Sigmoid colon (tissue), 7 donors: ENCODE results near the gene SEC11A. TPM values are rescaled to one million over a fixed set of nuclear protein-coding genes. Genes with fewer than 3 reads are reported as not detected.

ENCODE experiments used
- DNase-seq: peaks from one replicate; pipeline ENCODE4 v3.0.0-alpha.2; 2019
- H3K27ac ChIP-seq, 4 donors: fragments of 200-600 bp; sonication (generic); one replicate each; pipeline ENCODE4 v1.5.1; 2016 to 2019; ENCODE audit warnings: mild to moderate bottlenecking in 1 of 4
- H3K27me3 ChIP-seq, 3 donors: fragments of 200-600 bp; sonication (generic); one replicate each; pipeline ENCODE4 v1.5.1; 2019; ENCODE audit warnings: mild to moderate bottlenecking in 1 of 3
- H3K36me3 ChIP-seq, 4 donors: fragments of 200-600 bp; sonication (generic); one replicate each; pipeline ENCODE4 v1.5.1; 2016 to 2019
- H3K4me1 ChIP-seq, 4 donors: fragments of 200-600 bp; sonication (generic); one replicate each; pipeline ENCODE4 v1.5.1; 2017 to 2019
- H3K4me3 ChIP-seq, 4 donors: fragments of 200-600 bp; sonication (generic); one replicate each; pipeline ENCODE4 v1.5.1; 2017 to 2019; ENCODE audit warnings: mild to moderate bottlenecking in 2 of 4, moderate library complexity in 1 of 4
- H3K9me3 ChIP-seq, 4 donors: fragments of 200-600 bp in 3 of 4; sonication (generic) in 3 of 4; one replicate each; pipeline versions ENCODE4 v1.5.1 to v1.6.1; 2013 to 2019
- CTCF ChIP-seq, 4 experiments: fragments of 450-650 bp in 3 of 4; fragments of 200-600 bp in 1 of 4; IDR thresholded peaks; one replicate each; pipeline ENCODE4 v1.5.1; 2016 to 2019; ENCODE audit warnings: antibody characterized with exemption in 4 of 4, mild to moderate bottlenecking in 3 of 4, moderate library complexity in 2 of 4
- EP300 ChIP-seq, 4 donors: sonication (generic); formaldehyde crosslinking; IDR thresholded peaks; one replicate each; pipeline ENCODE4 v1.6.1; 2017; ENCODE audit warnings: antibody characterized with exemption in 4 of 4
- POLR2A ChIP-seq, 2 donors: fragments of 450-650 bp; IDR thresholded peaks; one replicate each; pipeline ENCODE4 v1.6.1; 2016; ENCODE audit warnings: antibody characterized with exemption in 2 of 2, mild to moderate bottlenecking in 2 of 2, moderate library complexity in 2 of 2
- POLR2AphosphoS5 ChIP-seq, 4 donors: sonication (generic); formaldehyde crosslinking; IDR thresholded peaks; one replicate each; pipeline ENCODE4 v1.6.1; 2017; ENCODE audit warnings: antibody characterized with exemption in 4 of 4
- WGBS, 2 donors: extraction: QIAGEN DNeasy Blood & Tissue Kit; methylation state at CpG; one replicate each; pipeline ENCODE4 v1.1.7; 2013; 5-methylcytosine and 5-hydroxymethylcytosine counted together
- intact Hi-C: fragments of 100-400 bp; cut with DNase I; formaldehyde crosslinking; loops from one replicate; pipeline ENCODE4 v1.15.1; 2023
- polyA plus RNA-seq, 3 donors: library from polyadenylated mRNA; stranded (reverse); fragments of 200-250 nt; gene quantifications; one replicate each; pipeline ENCODE4 v1.2.3, GENCODE V29; 2013
- total RNA-seq, 4 donors: library from RNA; depleted of rRNA; stranded (reverse); fragments of >200 nt; gene quantifications; one replicate each; pipeline ENCODE4 v1.1.0, GENCODE V29; 2016
- donor health status: healthy with polysubstance abuse.
- donor health status: Bipolar disorder and iron deficiency.
- donor health status: healthy.

SEC11A gene
- total RNA-seq: 100 to 1,000 TPM in 2 of 4 donors, 10 to 100 TPM in 2; 83.9 to 153 (median 112) TPM
- 100 to 1,000 TPM; 152 to 216 (median 166) TPM for polyA plus RNA-seq

GRCh38 chr15:84716036-84716732, at the start of gene SEC11A:
Gene SEC11A (minus strand): TSS chr15:84716139. CDS start chr15:84716075, 64 bp downstream.
- H3K4me1 ChIP-seq: peaks cover 0 to 28% (median 24%) of the 10 kb centered on the region in 4 donors
- H3K9me3 ChIP-seq: no peaks in the 10 kb centered on the region
- peak within 1 kb of the TSS; percentile 71 to 87 (median 76) for H3K4me3 ChIP-seq
- intact Hi-C loops: loop anchor here (1.0 to 10.0 kb wide), 2 partner anchors 31 to 129 kb away; no protein-coding TSS in a partner anchor
- 0% methylated on average over 57 of the region's 57 CpGs for WGBS, 2 donors
- peaks cover 0 to 4% (median 0%) of the 10 kb centered on the region in 4 donors for H3K36me3 ChIP-seq
- TF ChIP-seq EP300 (IDR thresholded peaks at IDR 0.05) (no peak), POLR2A (IDR thresholded peaks at IDR 0.05) (peak; percentile 60 to 86), POLR2AphosphoS5 (IDR thresholded peaks at IDR 0.05) (peak; percentile 75 to 92 (median 81)), CTCF (IDR thresholded peaks at IDR 0.05) (no peak)
- H3K27ac ChIP-seq: peak within 1 kb of the TSS; percentile 86 to 95 (median 94)
- peak; percentile 96 for DNase-seq
- no peaks in the 10 kb centered on the region for H3K27me3 ChIP-seq

- 35 to 81% methylated on average over 4 of the region's 4 CpGs for WGBS, 2 donors
- H3K4me1 ChIP-seq: peaks cover 0 to 36% (median 28%) of the 10 kb centered on the region in 4 donors
- no peaks in the 10 kb centered on the region for H3K27me3 ChIP-seq
- H3K4me3 ChIP-seq: no peak overlapping the region
- peaks cover 0 to 36% (median 11%) of the 10 kb centered on the region in 4 donors for H3K36me3 ChIP-seq
- H3K27ac ChIP-seq: no peak overlapping the region
- no peak for DNase-seq
- intact Hi-C loops: loop anchor here (5.0 kb wide), 1 partner anchor 42 kb away; no protein-coding TSS in a partner anchor
- H3K9me3 ChIP-seq: no peaks in the 10 kb centered on the region
- TF ChIP-seq POLR2A (IDR thresholded peaks at IDR 0.05) (no peak), CTCF (IDR thresholded peaks at IDR 0.05) (no peak), EP300 (IDR thresholded peaks at IDR 0.05) (no peak), POLR2AphosphoS5 (IDR thresholded peaks at IDR 0.05) (no peak)
These were observed 49.7 kb upstream of the SEC11A start for GRCh38 chr15:84765675-84766074.

- no peaks in the 10 kb centered on the region for H3K9me3 ChIP-seq
- no peak for TF ChIP-seq POLR2A (IDR thresholded peaks at IDR 0.05)
- TF ChIP-seq EP300 (IDR thresholded peaks at IDR 0.05): no peak
- TF ChIP-seq CTCF (IDR thresholded peaks at IDR 0.05): no peak
- TF ChIP-seq POLR2AphosphoS5 (IDR thresholded peaks at IDR 0.05): no peak
- no peak for DNase-seq
- H3K4me3 ChIP-seq: no peak overlapping the region
- H3K27me3 ChIP-seq: no peaks in the 10 kb centered on the region
- H3K27ac ChIP-seq: no peak overlapping the region
- 98 to 99% methylated on average over 1 of the region's 1 CpG for WGBS, 2 donors
- H3K36me3 ChIP-seq: peaks cover 0 to 36% (median 11%) of the 10 kb centered on the region in 4 donors
- H3K4me1 ChIP-seq: peaks cover 0 to 43% (median 32%) of the 10 kb centered on the region in 4 donors
- intact Hi-C loops: loop anchor here (5.0 kb wide), 1 partner anchor 42 kb away; no protein-coding TSS in a partner anchor
These were observed 49.0 kb upstream of the SEC11A start for GRCh38 chr15:84764989-84765388.

- Histone ChIP-seq H3K4me1 (peaks cover 0 to 47% (median 34%) of the 10 kb centered on the region in 4 donors), H3K36me3 (peaks cover 0 to 36% (median 10%) of the 10 kb centered on the region in 4 donors), H3K4me3 (no peak overlapping the region), H3K9me3 (no peaks in the 10 kb centered on the region), H3K27me3 (no peaks in the 10 kb centered on the region), H3K27ac (no peak overlapping the region)
- DNase-seq: no peak
- WGBS, 2 donors: 31 to 71% methylated on average over 3 of the region's 3 CpGs
- TF ChIP-seq POLR2AphosphoS5 (IDR thresholded peaks at IDR 0.05): no peak
- no peak for TF ChIP-seq POLR2A (IDR thresholded peaks at IDR 0.05)
- no peak for TF ChIP-seq CTCF (IDR thresholded peaks at IDR 0.05)
- no peak for TF ChIP-seq EP300 (IDR thresholded peaks at IDR 0.05)
- intact Hi-C loops: no loop called here
These were observed 48.6 kb upstream of the SEC11A start for GRCh38 chr15:84764585-84764984.
